GM12878 (cell line): ENCODE measurements around the gene CYTH3. TPM values are rescaled to one million over a fixed set of nuclear protein-coding genes. Genes with fewer than 3 reads are reported as not detected.

ENCODE experiments used
- ATAC-seq: fragments of 200-7000 bp; cut with Tn5 transposase; 3 replicates; pipeline ENCODE4 v1.9.1; 2020; ENCODE audit warnings: mild to moderate bottlenecking, moderate library complexity
- BruUV-seq: library from RNA; stranded (reverse); fragments of 400-500 nt; replicated peaks from 2 replicates; lab custom pipeline; 2021; lab: Mats Ljungman, UMichigan
- CTCF ChIA-PET: fragments of 300-600 bp; sonication (Branson Sonifier 250); formaldehyde crosslinking; extraction: SDS; loops from one replicate; lab custom pipeline; 2021; ENCODE audit warnings: inconsistent platforms; lab: Yijun Ruan, JAX
- POLR2A ChIA-PET: fragments of 350-600 bp; formaldehyde crosslinking; extraction: SDS; loops from one replicate; lab custom pipeline; 2021; ENCODE audit warnings: inconsistent platforms; lab: Charles Lee
- RAD21 ChIA-PET: fragments of 300-600 bp; sonication (Branson Sonifier 250); formaldehyde crosslinking; loops from one replicate; lab custom pipeline; 2023; ENCODE audit warnings: antibody characterized with exemption; ENCODE audit not compliant: unreplicated experiment; lab: Charles Lee
- SMC1A ChIA-PET: fragments of 300-600 bp; sonication (Branson Sonifier 250); formaldehyde crosslinking; loops from one replicate; lab custom pipeline; 2023; ENCODE audit not compliant: unreplicated experiment, uncharacterized antibody; lab: Charles Lee
- DNase-seq: peaks from one replicate; pipeline ENCODE4 v3.0.0-alpha.2; 2011; ENCODE audit warnings: low read depth, low spot score
- FAIRE-seq: peaks from 3 replicates; lab custom pipeline; 2011; peaks lifted over from hg19 to GRCh38; lab: Jason Lieb, UNC
- H2AFZ ChIP-seq: 2 replicates; pipeline ENCODE4 v1.6.0; 2011; ENCODE audit warnings: low read depth, low read length, control low read depth; ENCODE audit not compliant: control insufficient read depth
- H3K27ac ChIP-seq: 2 replicates; pipeline ENCODE4 v1.5.1; 2011; ENCODE audit warnings: control low read depth; ENCODE audit not compliant: control insufficient read depth, insufficient read depth
- H3K27me3 ChIP-seq, 2 experiments: replicated peaks in 1 of 2; 2 replicates each; pipeline versions ENCODE4 v1.6.0 to v1.6.1; 2011; ENCODE audit warnings: low read length in 1 of 2; ENCODE audit not compliant: control insufficient read depth in 2 of 2, insufficient read depth in 2 of 2
- H3K36me3 ChIP-seq, 2 experiments: 2 replicates each; pipeline ENCODE4 v1.5.1; 2011; ENCODE audit warnings: low read length in 1 of 2; ENCODE audit not compliant: control insufficient read depth in 2 of 2, insufficient read depth in 2 of 2
- H3K4me1 ChIP-seq: 2 replicates; pipeline ENCODE4 v1.6.1; 2011; ENCODE audit warnings: mild to moderate bottlenecking, low read length, moderate library complexity, mixed read lengths; ENCODE audit not compliant: control insufficient read depth, insufficient read depth
- H3K4me2 ChIP-seq: 2 replicates; pipeline ENCODE4 v1.6.0; 2011; ENCODE audit warnings: control low read depth; ENCODE audit not compliant: control insufficient read depth, insufficient read depth
- H3K4me3 ChIP-seq: fragments of 200-600 bp; sonication (generic); 2 replicates; pipeline ENCODE4 v1.5.1; 2016
- H3K79me2 ChIP-seq: 2 replicates; pipeline ENCODE4 v1.6.0; 2011; ENCODE audit warnings: low read length; ENCODE audit not compliant: control insufficient read depth, insufficient read depth
- H3K9ac ChIP-seq: 2 replicates; pipeline ENCODE4 v1.8.0; 2011; ENCODE audit warnings: low read length, control low read depth, mixed read lengths; ENCODE audit not compliant: control insufficient read depth, insufficient read depth
- H3K9me3 ChIP-seq: replicated peaks from 3 replicates; pipeline ENCODE4 v1.5.1; 2011; ENCODE audit warnings: mild to moderate bottlenecking, low read length; ENCODE audit not compliant: control insufficient read depth, insufficient read depth
- H4K20me1 ChIP-seq: 2 replicates; pipeline ENCODE4 v1.6.0; 2011; ENCODE audit not compliant: control insufficient read depth, insufficient read depth
- ETV6 ChIP-seq, 2 experiments: fragments of 450-650 bp in 1 of 2; IDR thresholded peaks in 1 of 2; conservative IDR thresholded peaks in 1 of 2; 2 replicates each; pipeline ENCODE4 v1.6.1; 2014; ENCODE audit warnings: antibody characterized with exemption in 1 of 2, borderline replicate concordance in 1 of 2, low read depth in 1 of 2, mild to moderate bottlenecking in 1 of 2, moderate library complexity in 1 of 2
- MEF2B ChIP-seq: fragments of 450-650 bp; IDR thresholded peaks from 2 replicates; pipeline ENCODE4 v1.6.1; 2018; ENCODE audit warnings: mild to moderate bottlenecking, moderate library complexity; ENCODE audit not compliant: partially characterized antibody, poor library complexity, severe bottlenecking
- MYB ChIP-seq: fragments of 150-350 bp; IDR thresholded peaks from 2 replicates; pipeline ENCODE4 v1.6.1; 2014; ENCODE audit warnings: mild to moderate bottlenecking, low read depth, low read length, borderline replicate concordance
- POLR2A ChIP-seq: IDR thresholded peaks from 2 replicates; pipeline ENCODE4 v1.6.1; 2011; ENCODE audit warnings: low read depth, mild to moderate bottlenecking, low read length
- RAD51 ChIP-seq: fragments of 450-650 bp; IDR thresholded peaks from 2 replicates; pipeline ENCODE4 v1.6.1; 2016; ENCODE audit warnings: moderate library complexity, mild to moderate bottlenecking, inconsistent platforms
- RELA ChIP-seq: fragments of 450-650 bp; IDR thresholded peaks from 2 replicates; pipeline ENCODE4 v1.8.0; 2014; ENCODE audit warnings: borderline replicate concordance; ENCODE audit not compliant: partially characterized antibody
- RUNX3 ChIP-seq: IDR thresholded peaks from 2 replicates; pipeline ENCODE4 v1.6.1; 2012; ENCODE audit warnings: low read length, inconsistent platforms
- SP1 ChIP-seq: IDR thresholded peaks from one replicate; pipeline ENCODE4 v1.6.1; 2011; ENCODE audit warnings: low read depth, low read length
- SRF ChIP-seq, 2 experiments: IDR thresholded peaks; 2 replicates each; pipeline ENCODE4 v1.6.1; 2011; ENCODE audit warnings: low read depth in 2 of 2, low read length in 2 of 2, mild to moderate bottlenecking in 1 of 2, moderate library complexity in 1 of 2
- TCF12 ChIP-seq: IDR thresholded peaks from 2 replicates; pipeline ENCODE4 v1.6.1; 2011; ENCODE audit warnings: low read depth, mild to moderate bottlenecking, low read length
- TCF7 ChIP-seq: IDR thresholded peaks from 2 replicates; pipeline ENCODE4 v1.6.1; 2014; ENCODE audit warnings: antibody characterized with exemption, borderline replicate concordance
- whole genome bisulfite sequencing: methylation state at CpG from one replicate; pipeline ENCODE4 v1.1.6; 2016; ENCODE audit warnings: low lambda C conversion rate; ENCODE audit not compliant: insufficient replicate concordance, insufficient coverage; ENCODE audit errors: missing lambda C conversion rate; 5-methylcytosine and 5-hydroxymethylcytosine counted together
- in situ Hi-C: fragments of 300-500 bp; cut with MboI; formaldehyde crosslinking; loops from 9 replicates; pipeline ENCODE4 v1.14.3; 2018; ENCODE audit warnings: mixed read lengths
- intact Hi-C: fragments of 100-400 bp; cut with micrococcal nuclease; formaldehyde crosslinking; loops from one replicate; pipeline ENCODE4 v1.14.2; 2022; ENCODE audit not compliant: unreplicated experiment
- polyA plus RNA-seq, 11 experiments: library from polyadenylated mRNA; depleted of rRNA in 4 of 11; unstranded in 6 of 11; stranded (reverse) in 5 of 11; fragments of >200 nt; fragmentation: Nextera tagmentation in 4 of 11; fragmentation: Illumina TruSeq in 1 of 11; extraction: Ambion mirVana in 4 of 11; extraction: Trizol in 1 of 11; gene quantifications; 1 replicate in 1 of 11; 2 replicates in 10 of 11; pipeline versions ENCODE4 v1.2.1 to v1.2.3, GENCODE V29; 2011 to 2016; ENCODE audit warnings: inconsistent platforms in 2 of 11, missing spikeins in 2 of 11, low read depth in 1 of 11
- total RNA-seq, 4 experiments: library from RNA; depleted of rRNA in 3 of 4; stranded (reverse); fragments of >200 nt in 3 of 4; fragmentation: Illumina TruSeq in 1 of 4; extraction: Trizol in 1 of 4; gene quantifications; 2 replicates each; pipeline versions ENCODE4 v1.2.1 to v1.2.3, GENCODE V29; 2013 to 2021
- TF ChIP-seq, protein P1 (sequence below): IDR thresholded peaks from 2 replicates; pipeline ENCODE4 v1.6.1; 2011; ENCODE audit warnings: low read depth, mild to moderate bottlenecking, low read length, moderate library complexity, borderline replicate concordance; ENCODE audit errors: extremely low read depth
- TF ChIP-seq, protein P2 (sequence below): fragments of 450-650 bp; IDR thresholded peaks from 2 replicates; pipeline ENCODE4 v1.6.1; 2018; ENCODE audit warnings: mild to moderate bottlenecking, low read depth, moderate library complexity; ENCODE audit not compliant: partially characterized antibody
- TF ChIP-seq, protein P3 (sequence below): fragments of 150-350 bp; IDR thresholded peaks from 2 replicates; pipeline ENCODE4 v1.6.1; 2014; ENCODE audit warnings: mild to moderate bottlenecking, low read depth, low read length
- TF ChIP-seq, protein P4 (sequence below): fragments of 450-650 bp; IDR thresholded peaks from 2 replicates; pipeline ENCODE4 v1.6.1; 2017; ENCODE audit warnings: mild to moderate bottlenecking, low read depth, inconsistent platforms; ENCODE audit not compliant: poor library complexity, severe bottlenecking

Gene CYTH3
- total and polyA plus RNA-seq, 10 of the 15 experiments (the other 5 are each of a cell fraction or from before 2014, with no cell fraction given) = 0.45 to 28.2 (median 15.7) TPM

DNA sequence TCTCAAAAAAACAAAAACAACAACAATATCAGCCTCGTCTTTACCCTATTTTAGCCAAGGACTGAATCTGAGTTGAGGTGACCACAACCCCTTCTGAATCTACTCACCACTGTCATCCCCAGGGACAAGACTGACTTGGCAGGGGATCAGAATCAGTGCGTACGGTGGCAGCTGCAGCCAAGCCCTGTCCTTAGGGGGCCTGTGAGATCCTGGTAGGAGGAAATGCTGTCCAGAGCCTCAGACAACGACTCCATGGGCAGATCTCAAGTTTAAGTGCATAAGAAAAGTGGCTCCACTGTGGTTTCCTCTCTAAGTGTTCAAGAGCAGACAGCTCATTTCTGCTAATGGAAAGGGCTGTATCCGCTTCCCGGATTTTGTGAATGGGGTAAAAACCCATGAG, 22.4 kb upstream of the CYTH3 start:
- no peaks in the 10 kb centered on the region for H3K79me2 ChIP-seq
- TF ChIP-seq, protein P1, sequence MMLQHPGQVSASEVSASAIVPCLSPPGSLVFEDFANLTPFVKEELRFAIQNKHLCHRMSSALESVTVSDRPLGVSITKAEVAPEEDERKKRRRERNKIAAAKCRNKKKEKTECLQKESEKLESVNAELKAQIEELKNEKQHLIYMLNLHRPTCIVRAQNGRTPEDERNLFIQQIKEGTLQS = no peak
- TF ChIP-seq MYB (no peak), TCF7 (no peak), RUNX3 (peak; percentile 54), POLR2A (no peak), MEF2B (peak; percentile 75), RELA (no peak), SP1 (no peak), SRF (IDR thresholded peaks at IDR 0.05; ENCODE audit: low read depth in 2 of 2, low read length in 2 of 2) (no peak), RAD51 (no peak), TCF12 (0 out of 2 replicates have a peak, but pooled peaks have one; percentile 40), ETV6 (conservative IDR thresholded peaks at IDR 0.05 in 1 of 2, IDR thresholded peaks at IDR 0.05 in 1 of 2; ENCODE audit: borderline replicate concordance in 1 of 2, low read depth in 1 of 2) (no peak)
- TF ChIP-seq, protein P2, sequence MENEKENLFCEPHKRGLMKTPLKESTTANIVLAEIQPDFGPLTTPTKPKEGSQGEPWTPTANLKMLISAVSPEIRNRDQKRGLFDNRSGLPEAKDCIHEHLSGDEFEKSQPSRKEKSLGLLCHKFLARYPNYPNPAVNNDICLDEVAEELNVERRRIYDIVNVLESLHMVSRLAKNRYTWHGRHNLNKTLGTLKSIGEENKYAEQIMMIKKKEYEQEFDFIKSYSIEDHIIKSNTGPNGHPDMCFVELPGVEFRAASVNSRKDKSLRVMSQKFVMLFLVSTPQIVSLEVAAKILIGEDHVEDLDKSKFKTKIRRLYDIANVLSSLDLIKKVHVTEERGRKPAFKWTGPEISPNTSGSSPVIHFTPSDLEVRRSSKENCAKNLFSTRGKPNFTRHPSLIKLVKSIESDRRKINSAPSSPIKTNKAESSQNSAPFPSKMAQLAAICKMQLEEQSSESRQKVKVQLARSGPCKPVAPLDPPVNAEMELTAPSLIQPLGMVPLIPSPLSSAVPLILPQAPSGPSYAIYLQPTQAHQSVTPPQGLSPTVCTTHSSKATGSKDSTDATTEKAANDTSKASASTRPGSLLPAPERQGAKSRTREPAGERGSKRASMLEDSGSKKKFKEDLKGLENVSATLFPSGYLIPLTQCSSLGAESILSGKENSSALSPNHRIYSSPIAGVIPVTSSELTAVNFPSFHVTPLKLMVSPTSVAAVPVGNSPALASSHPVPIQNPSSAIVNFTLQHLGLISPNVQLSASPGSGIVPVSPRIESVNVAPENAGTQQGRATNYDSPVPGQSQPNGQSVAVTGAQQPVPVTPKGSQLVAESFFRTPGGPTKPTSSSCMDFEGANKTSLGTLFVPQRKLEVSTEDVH = no peak
- TF ChIP-seq, protein P3, sequence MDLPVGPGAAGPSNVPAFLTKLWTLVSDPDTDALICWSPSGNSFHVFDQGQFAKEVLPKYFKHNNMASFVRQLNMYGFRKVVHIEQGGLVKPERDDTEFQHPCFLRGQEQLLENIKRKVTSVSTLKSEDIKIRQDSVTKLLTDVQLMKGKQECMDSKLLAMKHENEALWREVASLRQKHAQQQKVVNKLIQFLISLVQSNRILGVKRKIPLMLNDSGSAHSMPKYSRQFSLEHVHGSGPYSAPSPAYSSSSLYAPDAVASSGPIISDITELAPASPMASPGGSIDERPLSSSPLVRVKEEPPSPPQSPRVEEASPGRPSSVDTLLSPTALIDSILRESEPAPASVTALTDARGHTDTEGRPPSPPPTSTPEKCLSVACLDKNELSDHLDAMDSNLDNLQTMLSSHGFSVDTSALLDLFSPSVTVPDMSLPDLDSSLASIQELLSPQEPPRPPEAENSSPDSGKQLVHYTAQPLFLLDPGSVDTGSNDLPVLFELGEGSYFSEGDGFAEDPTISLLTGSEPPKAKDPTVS = no peak
- TF ChIP-seq, protein P4, sequence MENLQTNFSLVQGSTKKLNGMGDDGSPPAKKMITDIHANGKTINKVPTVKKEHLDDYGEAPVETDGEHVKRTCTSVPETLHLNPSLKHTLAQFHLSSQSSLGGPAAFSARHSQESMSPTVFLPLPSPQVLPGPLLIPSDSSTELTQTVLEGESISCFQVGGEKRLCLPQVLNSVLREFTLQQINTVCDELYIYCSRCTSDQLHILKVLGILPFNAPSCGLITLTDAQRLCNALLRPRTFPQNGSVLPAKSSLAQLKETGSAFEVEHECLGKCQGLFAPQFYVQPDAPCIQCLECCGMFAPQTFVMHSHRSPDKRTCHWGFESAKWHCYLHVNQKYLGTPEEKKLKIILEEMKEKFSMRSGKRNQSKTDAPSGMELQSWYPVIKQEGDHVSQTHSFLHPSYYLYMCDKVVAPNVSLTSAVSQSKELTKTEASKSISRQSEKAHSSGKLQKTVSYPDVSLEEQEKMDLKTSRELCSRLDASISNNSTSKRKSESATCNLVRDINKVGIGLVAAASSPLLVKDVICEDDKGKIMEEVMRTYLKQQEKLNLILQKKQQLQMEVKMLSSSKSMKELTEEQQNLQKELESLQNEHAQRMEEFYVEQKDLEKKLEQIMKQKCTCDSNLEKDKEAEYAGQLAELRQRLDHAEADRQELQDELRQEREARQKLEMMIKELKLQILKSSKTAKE = no peak

More for the DNA sequence above, 22.4 kb upstream of the CYTH3 start:
- no TSS peak for BruUV-seq
- no peaks in the 10 kb centered on the region for H3K27me3 ChIP-seq
- no peak overlapping the region for H3K4me3 ChIP-seq
- 42% methylated on average over 6 of the region's 6 CpGs for WGBS
- ChIA-PET POLR2A (no interaction called here), CTCF (no interaction called here), RAD21 (no interaction called here), SMC1A (no interaction called here)
- peak; percentile 68 for ATAC-seq
- no peaks in the 10 kb centered on the region for H3K9me3 ChIP-seq
- no peak for FAIRE-seq
- no peaks in the 10 kb centered on the region for H3K4me1 ChIP-seq
- no peak overlapping the region for H3K27ac ChIP-seq
- no peak overlapping the region for H3K4me2 ChIP-seq
- H3K36me3 ChIP-seq = no peaks in the 10 kb centered on the region
- peak overlapping the region; percentile 37; the same call in 1 of the 2 replicates for H2AFZ ChIP-seq
- intact Hi-C loops (no loop called here), in situ Hi-C loops (no loop called here)
- no peaks in the 10 kb centered on the region for H4K20me1 ChIP-seq
- H3K9ac ChIP-seq = no peak overlapping the region
- DNase-seq = no peak
